ENCODE measurements around the gene SLIRP. TPM values are rescaled to one million over a fixed set of nuclear protein-coding genes. Genes with fewer than 3 reads are reported as not detected.

Gene SLIRP
- total RNA-seq, 1 donor from 2014 or later = 148 TPM

DNA sequence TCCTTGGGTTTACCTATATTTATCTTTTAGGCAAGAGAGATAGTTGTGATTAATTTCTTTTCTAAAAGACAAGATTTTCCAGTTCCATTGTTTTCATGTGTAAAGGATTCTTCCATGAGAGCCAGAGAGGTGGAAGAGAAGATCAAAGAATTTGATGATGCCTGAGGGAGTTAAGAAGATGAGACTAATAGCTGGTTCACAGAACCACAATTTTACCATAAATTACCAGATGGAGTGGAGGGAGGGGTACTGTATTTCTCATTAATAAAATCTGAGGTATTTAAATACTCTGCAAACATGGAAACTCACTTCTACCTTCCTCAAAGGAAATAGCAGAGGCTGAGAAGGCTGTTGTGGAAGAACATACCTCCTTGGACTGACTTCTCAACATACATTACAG, 34.7 kb upstream of the SLIRP start:
- H3K9me3 Mint-ChIP-seq (ENCODE audit: low read depth) = no peaks in the 10 kb centered on the region
- peaks cover 21% of the 10 kb centered on the region for H3K36me3 Mint-ChIP-seq (ENCODE audit: insufficient read depth)
- H3K27ac Mint-ChIP-seq = no peak overlapping the region
- TF ChIP-seq, protein P1, sequence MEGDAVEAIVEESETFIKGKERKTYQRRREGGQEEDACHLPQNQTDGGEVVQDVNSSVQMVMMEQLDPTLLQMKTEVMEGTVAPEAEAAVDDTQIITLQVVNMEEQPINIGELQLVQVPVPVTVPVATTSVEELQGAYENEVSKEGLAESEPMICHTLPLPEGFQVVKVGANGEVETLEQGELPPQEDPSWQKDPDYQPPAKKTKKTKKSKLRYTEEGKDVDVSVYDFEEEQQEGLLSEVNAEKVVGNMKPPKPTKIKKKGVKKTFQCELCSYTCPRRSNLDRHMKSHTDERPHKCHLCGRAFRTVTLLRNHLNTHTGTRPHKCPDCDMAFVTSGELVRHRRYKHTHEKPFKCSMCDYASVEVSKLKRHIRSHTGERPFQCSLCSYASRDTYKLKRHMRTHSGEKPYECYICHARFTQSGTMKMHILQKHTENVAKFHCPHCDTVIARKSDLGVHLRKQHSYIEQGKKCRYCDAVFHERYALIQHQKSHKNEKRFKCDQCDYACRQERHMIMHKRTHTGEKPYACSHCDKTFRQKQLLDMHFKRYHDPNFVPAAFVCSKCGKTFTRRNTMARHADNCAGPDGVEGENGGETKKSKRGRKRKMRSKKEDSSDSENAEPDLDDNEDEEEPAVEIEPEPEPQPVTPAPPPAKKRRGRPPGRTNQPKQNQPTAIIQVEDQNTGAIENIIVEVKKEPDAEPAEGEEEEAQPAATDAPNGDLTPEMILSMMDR (IDR thresholded peaks at IDR 0.05; ENCODE audit: unreplicated experiment) = no peak
- no peak overlapping the region for H3K4me3 Mint-ChIP-seq (ENCODE audit: low read depth)
- DNase-seq (ENCODE audit: low spot score, unreplicated experiment) = no peak
- no peaks in the 10 kb centered on the region for H3K4me1 Mint-ChIP-seq (ENCODE audit: low read depth)
- no peaks in the 10 kb centered on the region for H3K27me3 Mint-ChIP-seq

DNA sequence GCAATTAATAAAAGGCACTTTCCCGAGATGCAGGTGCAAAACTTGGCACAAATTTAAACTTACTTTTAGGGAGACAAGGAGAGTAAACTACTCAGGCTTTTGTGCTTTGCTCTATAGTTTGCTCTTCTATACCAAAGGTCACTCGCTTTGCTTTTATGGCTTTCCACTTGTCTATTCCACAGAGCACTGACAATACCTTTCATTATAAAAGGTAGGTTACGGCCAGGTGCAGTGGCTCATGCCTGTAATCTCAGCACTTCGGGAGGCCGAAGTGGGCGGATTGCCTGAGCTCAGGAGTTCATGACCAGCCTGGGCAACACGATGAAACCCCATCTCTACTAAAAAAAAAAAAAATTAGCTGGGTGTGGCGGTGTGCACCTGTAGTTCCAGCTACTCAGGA, 33.0 kb upstream of the SLIRP start:
- no peaks in the 10 kb centered on the region for H3K9me3 Mint-ChIP-seq (ENCODE audit: low read depth)
- TF ChIP-seq, protein P1 (IDR thresholded peaks at IDR 0.05; ENCODE audit: unreplicated experiment) = no peak
- H3K27ac Mint-ChIP-seq = peak overlapping the region; percentile 45
- no peaks in the 10 kb centered on the region for H3K27me3 Mint-ChIP-seq
- peaks cover 20% of the 10 kb centered on the region for H3K36me3 Mint-ChIP-seq (ENCODE audit: insufficient read depth)
- DNase-seq (ENCODE audit: low spot score, unreplicated experiment) = no peak
- H3K4me3 Mint-ChIP-seq (ENCODE audit: low read depth) = no peak overlapping the region
- no peaks in the 10 kb centered on the region for H3K4me1 Mint-ChIP-seq (ENCODE audit: low read depth)

DNA sequence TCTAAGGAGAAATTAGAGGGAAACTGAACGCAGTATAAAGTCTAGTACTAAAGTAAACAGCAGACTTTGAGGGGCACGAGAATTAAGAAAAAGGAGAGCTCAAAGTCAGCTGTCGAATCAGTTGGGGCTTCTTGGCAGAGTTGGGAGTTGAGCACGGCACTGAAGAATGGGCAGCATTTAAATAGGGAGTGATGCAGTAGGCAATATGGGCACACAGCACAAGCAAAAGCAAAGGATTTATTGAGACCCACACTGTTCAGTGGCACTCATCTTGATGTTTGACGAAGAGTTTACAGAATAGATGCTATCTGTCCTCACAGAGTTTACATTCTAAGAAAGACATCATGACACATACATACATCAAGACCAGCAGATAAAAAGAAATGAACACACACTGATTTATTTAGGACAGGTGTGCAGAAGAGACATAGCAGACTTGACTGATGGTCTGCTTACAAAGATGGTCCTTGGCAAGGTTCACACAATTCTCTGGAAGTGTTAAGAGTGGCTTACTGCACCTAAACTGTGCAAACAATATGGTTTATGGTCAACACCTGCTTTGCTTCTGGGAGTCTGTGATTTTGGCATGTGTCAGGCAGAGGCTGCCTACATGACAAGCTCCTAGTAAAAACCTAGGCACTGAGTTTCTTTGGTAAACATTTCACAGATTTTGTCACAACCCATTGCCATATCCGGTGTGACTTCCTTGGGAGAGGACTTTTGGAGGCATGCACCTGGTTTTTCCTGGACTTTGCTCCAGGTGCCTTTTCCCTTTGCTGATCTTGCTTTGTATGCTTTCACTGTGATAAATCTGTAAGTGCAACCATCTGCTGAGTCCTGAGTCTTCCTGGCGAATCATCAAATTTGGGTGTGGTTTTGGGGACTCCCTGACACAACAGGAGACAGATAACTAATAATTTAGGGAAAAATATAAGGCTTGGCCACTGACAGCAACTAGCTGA, 26.4 kb upstream of the SLIRP start:
- Mint-ChIP-seq H3K4me1 (ENCODE audit: low read depth) (no peaks in the 10 kb centered on the region), H3K9me3 (ENCODE audit: low read depth) (no peaks in the 10 kb centered on the region), H3K27me3 (no peaks in the 10 kb centered on the region), H3K4me3 (ENCODE audit: low read depth) (no peak overlapping the region), H3K36me3 (ENCODE audit: insufficient read depth) (peaks cover 7% of the 10 kb centered on the region), H3K27ac (no peak overlapping the region)
- no peak for DNase-seq (ENCODE audit: low spot score, unreplicated experiment)
- TF ChIP-seq, protein P1 (IDR thresholded peaks at IDR 0.05; ENCODE audit: unreplicated experiment) = no peak

DNA sequence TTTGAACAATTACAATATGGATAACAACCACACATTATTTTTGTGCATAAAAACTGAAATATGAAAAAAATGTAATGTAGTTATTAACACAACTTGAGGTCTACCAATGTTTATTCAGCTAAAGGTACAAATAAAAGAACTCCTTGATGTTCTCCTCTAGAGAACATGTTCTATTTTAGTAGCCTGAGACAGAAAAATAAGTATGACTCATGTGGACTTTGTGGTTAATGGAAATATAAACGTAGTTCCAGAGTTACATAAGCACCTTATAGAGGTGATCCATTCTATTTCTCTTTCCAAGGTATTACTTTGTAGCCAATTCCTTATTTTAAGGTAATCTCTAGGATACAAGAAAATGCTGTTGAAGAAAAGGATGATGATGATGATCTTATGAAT, 25.7 kb upstream of the SLIRP start:
- Mint-ChIP-seq H3K27me3 (no peaks in the 10 kb centered on the region), H3K36me3 (ENCODE audit: insufficient read depth) (peaks cover 11% of the 10 kb centered on the region), H3K4me1 (ENCODE audit: low read depth) (no peaks in the 10 kb centered on the region), H3K9me3 (ENCODE audit: low read depth) (no peaks in the 10 kb centered on the region), H3K27ac (no peak overlapping the region), H3K4me3 (ENCODE audit: low read depth) (no peak overlapping the region)
- no peak for DNase-seq (ENCODE audit: low spot score, unreplicated experiment)
- TF ChIP-seq, protein P1 (IDR thresholded peaks at IDR 0.05; ENCODE audit: unreplicated experiment) = no peak

DNA sequence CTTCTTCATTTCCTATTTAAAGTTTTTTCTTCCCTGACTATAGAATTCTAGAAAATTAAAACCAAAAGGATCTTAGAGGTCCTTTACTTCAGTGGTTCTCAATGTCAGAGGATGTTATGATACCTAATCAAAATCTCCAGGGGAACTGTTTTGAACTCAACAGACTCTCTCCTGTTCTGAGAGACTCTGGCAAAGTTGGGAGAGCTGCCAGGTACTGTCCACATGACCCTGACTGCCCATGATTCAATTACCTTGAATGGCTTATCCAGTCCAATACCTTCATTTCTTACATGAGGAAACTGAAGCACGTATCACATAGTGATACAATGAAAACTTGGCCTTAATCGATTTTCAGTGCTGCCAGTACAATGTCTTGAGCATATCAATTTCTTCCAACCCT, 16.6 kb upstream of the SLIRP start:
- DNase-seq (ENCODE audit: low spot score, unreplicated experiment) = no peak
- Mint-ChIP-seq H3K4me3 (ENCODE audit: low read depth) (no peak overlapping the region), H3K27me3 (no peaks in the 10 kb centered on the region), H3K9me3 (ENCODE audit: low read depth) (no peaks in the 10 kb centered on the region), H3K36me3 (ENCODE audit: insufficient read depth) (peaks cover 17% of the 10 kb centered on the region), H3K27ac (no peak overlapping the region), H3K4me1 (ENCODE audit: low read depth) (no peaks in the 10 kb centered on the region)
- TF ChIP-seq, protein P1 (IDR thresholded peaks at IDR 0.05; ENCODE audit: unreplicated experiment) = no peak

Measured in progenitor cell of endocrine pancreas (in vitro differentiated cells).